Measurements from ENCODE around the gene AIMP2. TPM values are rescaled to one million over a fixed set of nuclear protein-coding genes. Genes with fewer than 3 reads are reported as not detected.
A peak's percentile ranks its signal among the peaks of the same experiment; 100 is the strongest.
"Not testable (repeated sequence)": the region's sequence is repeated elsewhere in the genome, so short reads cannot be mapped to it uniquely, and the experiment has no call there.

AIMP2 gene
- total RNA-seq, 3 donors from 2014 or later = 28.2 to 29.8 (median 28.4) TPM

GRCh38 chr7:6056616-6057015 lies 47.5 kb downstream of the AIMP2 start:
- no peak overlapping the region for H3K27ac ChIP-seq
- H3K36me3 ChIP-seq = no peaks in the 10 kb centered on the region
- DNase-seq (ENCODE audit: low spot score in 2 of 2) = no peak
- no peaks in the 10 kb centered on the region for H3K4me1 ChIP-seq
- intact Hi-C loops (cut with DNase I; ENCODE audit: low total_unique reads) = no loop called here
- no peak for TF ChIP-seq CTCF (IDR thresholded peaks at IDR 0.05)
- TF ChIP-seq POLR2A (IDR thresholded peaks at IDR 0.05) = no peak
- TF ChIP-seq POLR2AphosphoS5 (IDR thresholded peaks at IDR 0.05) = no peak
- no peak overlapping the region for H3K4me3 ChIP-seq
- H3K27me3 ChIP-seq = no peaks in the 10 kb centered on the region
- no peaks in the 10 kb centered on the region for H3K9me3 ChIP-seq

GRCh38 chr7:6057316-6058129 lies 48.5 kb downstream of the AIMP2 start:
- H3K4me1 ChIP-seq = no peaks in the 10 kb centered on the region
- H3K27ac ChIP-seq = peak overlapping the region in 1 of 2 donors; percentile 25
- H3K4me3 ChIP-seq = peak overlapping the region in 2 of 3 donors; percentile 88 to 97
- H3K9me3 ChIP-seq = no peaks in the 10 kb centered on the region
- TF ChIP-seq POLR2AphosphoS5 (IDR thresholded peaks at IDR 0.05) = no peak
- TF ChIP-seq CTCF (IDR thresholded peaks at IDR 0.05) = no peak
- no peak for TF ChIP-seq POLR2A (IDR thresholded peaks at IDR 0.05)
- H3K27me3 ChIP-seq = no peaks in the 10 kb centered on the region
- no peak for DNase-seq (ENCODE audit: low spot score in 2 of 2)
- no peaks in the 10 kb centered on the region for H3K36me3 ChIP-seq
- intact Hi-C loops (cut with DNase I; ENCODE audit: low total_unique reads) = no loop called here

GRCh38 chr7:6059941-6060340 lies 50.9 kb downstream of the AIMP2 start:
- H3K4me1 ChIP-seq; H3K4me3 ChIP-seq; H3K9me3 ChIP-seq; DNase-seq (ENCODE audit: low spot score in 2 of 2); H3K27me3 ChIP-seq; H3K36me3 ChIP-seq; H3K27ac ChIP-seq; intact Hi-C loops (cut with DNase I; ENCODE audit: low total_unique reads): not testable (repeated sequence)

- no peak for DNase-seq (ENCODE audit: low spot score in 2 of 2)
- intact Hi-C loops (cut with DNase I; ENCODE audit: low total_unique reads) = no loop called here
- Histone ChIP-seq H3K4me1 (no peaks in the 10 kb centered on the region), H3K9me3 (no peaks in the 10 kb centered on the region), H3K27ac (no peak overlapping the region), H3K27me3 (no peaks in the 10 kb centered on the region), H3K4me3 (no peak overlapping the region), H3K36me3 (no peaks in the 10 kb centered on the region)
- TF ChIP-seq POLR2AphosphoS5 (IDR thresholded peaks at IDR 0.05) = no peak
- TF ChIP-seq CTCF (IDR thresholded peaks at IDR 0.05) = no peak
- no peak for TF ChIP-seq POLR2A (IDR thresholded peaks at IDR 0.05)
Measured at GRCh38 chr7:6071406-6071805, 62.3 kb downstream of the AIMP2 start.

Other genes starting within 250 kb of the AIMP2 start
- 10 to 100 TPM; 32.8 to 41.6 (median 38.2) TPM for gene RNF216, start 227.6 kb upstream of the AIMP2 start, total RNA-seq
- 1 to 10 TPM in 1 of 3 donors, not detected in 2; 1.2 TPM for gene OCM, start 128.5 kb upstream of the AIMP2 start, total RNA-seq
- 10 to 100 TPM; 50.7 to 60.3 (median 54.2) TPM for gene CCZ1, start 110.5 kb upstream of the AIMP2 start, total RNA-seq
- under 1 TPM; 0.15 to 0.33 (median 0.16) TPM for gene RSPH10B, start 38.6 kb upstream of the AIMP2 start, total RNA-seq
- gene PMS2, start 223 bp upstream of the AIMP2 start, total RNA-seq = 10 to 100 TPM; 13.0 to 16.5 (median 14.4) TPM
- gene ANKRD61, start 22.1 kb downstream of the AIMP2 start, total RNA-seq = under 1 TPM in 1 of 3 donors, not detected in 2; 0.33 TPM
- 100 to 1,000 TPM; 159 to 201 (median 167) TPM for gene EIF2AK1, start 49.9 kb downstream of the AIMP2 start, total RNA-seq
- 1 to 10 TPM; 5.6 to 8.8 (median 7.8) TPM for gene USP42, start 95.7 kb downstream of the AIMP2 start, total RNA-seq